Suprapubic skin (tissue), 4 donors: ENCODE results near the gene EVI2A.

ENCODE experiments used
- EP300 ChIP-seq: sonication (generic); formaldehyde crosslinking; IDR thresholded peaks from one replicate; pipeline ENCODE4 v1.6.1; 2017; ENCODE audit warnings: antibody characterized with exemption
- POLR2AphosphoS5 ChIP-seq, 3 donors: sonication (generic); formaldehyde crosslinking; IDR thresholded peaks; one replicate each; pipeline ENCODE4 v1.6.1; 2017; ENCODE audit warnings: antibody characterized with exemption in 3 of 3
- TF ChIP-seq, protein P1 (sequence below), 2 donors: fragments of 200-600 bp in 1 of 2; fragments of 450-650 bp in 1 of 2; sonication (generic) in 1 of 2; IDR thresholded peaks; one replicate each; pipeline ENCODE4 v1.5.1; 2016 to 2019; ENCODE audit warnings: antibody characterized with exemption in 2 of 2, mild to moderate bottlenecking in 1 of 2, moderate library complexity in 1 of 2

DNA sequence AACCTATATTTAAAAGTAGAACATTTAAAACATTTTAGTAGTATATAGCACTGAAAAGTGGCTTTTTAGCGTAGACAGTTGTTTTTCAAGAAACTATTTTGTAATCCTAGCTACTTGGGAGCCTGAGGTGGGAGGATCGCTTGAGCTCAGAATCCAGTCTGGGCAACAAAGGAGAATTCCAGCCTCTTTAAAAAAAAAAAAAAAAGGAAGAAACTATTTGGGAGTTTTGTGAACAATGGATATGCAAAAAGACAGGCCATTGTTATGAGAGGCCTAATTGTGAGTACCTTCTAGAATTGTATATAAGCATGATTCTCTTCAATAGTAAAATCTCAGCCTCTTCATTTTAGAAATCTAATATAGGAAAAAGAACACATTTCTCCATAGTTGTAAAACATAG is 42.0 kb downstream of the EVI2A start:
- TF ChIP-seq EP300, result no peak
- TF ChIP-seq, protein P1, sequence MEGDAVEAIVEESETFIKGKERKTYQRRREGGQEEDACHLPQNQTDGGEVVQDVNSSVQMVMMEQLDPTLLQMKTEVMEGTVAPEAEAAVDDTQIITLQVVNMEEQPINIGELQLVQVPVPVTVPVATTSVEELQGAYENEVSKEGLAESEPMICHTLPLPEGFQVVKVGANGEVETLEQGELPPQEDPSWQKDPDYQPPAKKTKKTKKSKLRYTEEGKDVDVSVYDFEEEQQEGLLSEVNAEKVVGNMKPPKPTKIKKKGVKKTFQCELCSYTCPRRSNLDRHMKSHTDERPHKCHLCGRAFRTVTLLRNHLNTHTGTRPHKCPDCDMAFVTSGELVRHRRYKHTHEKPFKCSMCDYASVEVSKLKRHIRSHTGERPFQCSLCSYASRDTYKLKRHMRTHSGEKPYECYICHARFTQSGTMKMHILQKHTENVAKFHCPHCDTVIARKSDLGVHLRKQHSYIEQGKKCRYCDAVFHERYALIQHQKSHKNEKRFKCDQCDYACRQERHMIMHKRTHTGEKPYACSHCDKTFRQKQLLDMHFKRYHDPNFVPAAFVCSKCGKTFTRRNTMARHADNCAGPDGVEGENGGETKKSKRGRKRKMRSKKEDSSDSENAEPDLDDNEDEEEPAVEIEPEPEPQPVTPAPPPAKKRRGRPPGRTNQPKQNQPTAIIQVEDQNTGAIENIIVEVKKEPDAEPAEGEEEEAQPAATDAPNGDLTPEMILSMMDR (IDR thresholded peaks at IDR 0.05), result no peak
- no peak for TF ChIP-seq POLR2AphosphoS5 (IDR thresholded peaks at IDR 0.05)
